Endothelial cell of umbilical vein (primary cell): Measurements from ENCODE around the gene RAP1GAP2. TPM values are rescaled to one million over a fixed set of nuclear protein-coding genes. Genes with fewer than 3 reads are reported as not detected.

Experiments
- BruUV-seq: library from RNA; stranded (reverse); fragments of 400-500 nt; replicated peaks from 2 replicates; lab custom pipeline; 2021; lab: Mats Ljungman, UMichigan
- CTCF ChIA-PET: fragments of 300-600, 350-600 bp; sonication (Branson Sonifier 250); formaldehyde crosslinking; loops from one replicate; lab custom pipeline; 2021; ENCODE audit warnings: antibody characterized with exemption, inconsistent platforms; lab: Charles Lee
- POLR2A ChIA-PET: fragments of 300-600, 350-600 bp; sonication (Branson Sonifier 250); formaldehyde crosslinking; loops from one replicate; lab custom pipeline; 2021; ENCODE audit warnings: antibody characterized with exemption, inconsistent platforms; lab: Charles Lee
- DNase-seq: peaks from one replicate; pipeline ENCODE4 v3.0.0-alpha.2; 2011; ENCODE audit warnings: low read depth, low spot score
- FAIRE-seq: peaks from 2 replicates; lab custom pipeline; 2011; peaks lifted over from hg19 to GRCh38; lab: Jason Lieb, UNC
- H2AFZ ChIP-seq: 2 replicates; pipeline ENCODE4 v1.6.0; 2012; ENCODE audit warnings: low read depth, low read length, control low read depth, inconsistent platforms
- H3K27ac ChIP-seq: 2 replicates; pipeline ENCODE4 v1.5.1; 2011; ENCODE audit warnings: low read depth, mild to moderate bottlenecking, control low read depth, low read length, moderate library complexity; ENCODE audit not compliant: insufficient read depth
- H3K27me3 ChIP-seq, 2 experiments: 2 replicates each; pipeline versions ENCODE4 v1.6.0 to v1.6.1; 2011; ENCODE audit warnings: low read length in 2 of 2, mixed read lengths in 1 of 2; ENCODE audit not compliant: control insufficient read depth in 2 of 2, insufficient read depth in 2 of 2
- H3K36me3 ChIP-seq, 2 experiments: 2 replicates in 1 of 2; 3 replicates in 1 of 2; pipeline ENCODE4 v1.5.1; 2011; ENCODE audit warnings: low read length in 2 of 2, mild to moderate bottlenecking in 1 of 2, moderate library complexity in 1 of 2; ENCODE audit not compliant: control insufficient read depth in 2 of 2, insufficient read depth in 2 of 2; ENCODE audit errors: extremely low read depth in 1 of 2
- H3K4me1 ChIP-seq: 3 replicates; pipeline ENCODE4 v1.5.1; 2011; ENCODE audit warnings: mild to moderate bottlenecking, low read length; ENCODE audit not compliant: control insufficient read depth, insufficient read depth; ENCODE audit errors: extremely low read depth
- H3K4me2 ChIP-seq: 2 replicates; pipeline ENCODE4 v1.6.1; 2011; ENCODE audit warnings: low read length, control low read depth, mixed read lengths; ENCODE audit not compliant: insufficient read depth
- H3K4me3 ChIP-seq, 3 experiments: fragments of 200-600 bp in 1 of 3; sonication (generic), shearing (Covaris generic) in 1 of 3; replicated peaks in 1 of 3; 2 replicates each; pipeline ENCODE4 v1.5.1; 2011 to 2016; ENCODE audit warnings: control low read depth in 3 of 3, low read length in 3 of 3, mild to moderate bottlenecking in 2 of 3, inconsistent platforms in 1 of 3, low read depth in 1 of 3, moderate library complexity in 1 of 3; ENCODE audit not compliant: insufficient read depth in 1 of 3
- H3K79me2 ChIP-seq: 2 replicates; pipeline ENCODE4 v1.6.0; 2012; ENCODE audit warnings: low read length, inconsistent platforms; ENCODE audit not compliant: control insufficient read depth, insufficient read depth
- H3K9ac ChIP-seq: replicated peaks from 2 replicates; pipeline ENCODE3; 2011; ENCODE audit warnings: low read length, control low read depth; ENCODE audit not compliant: insufficient read depth; ENCODE audit errors: extremely low read depth
- H3K9me1 ChIP-seq: replicated peaks from 3 replicates; pipeline ENCODE4 v1.6.0; 2011; ENCODE audit warnings: mild to moderate bottlenecking, low read length; ENCODE audit not compliant: control insufficient read depth, insufficient read depth; ENCODE audit errors: extremely low read depth
- H3K9me3 ChIP-seq: replicated peaks from 2 replicates; pipeline ENCODE4 v1.5.1; 2012; ENCODE audit warnings: low read length, inconsistent platforms; ENCODE audit not compliant: control insufficient read depth, insufficient read depth
- H4K20me1 ChIP-seq: replicated peaks from 2 replicates; pipeline ENCODE3; 2011; ENCODE audit warnings: mild to moderate bottlenecking, low read length; ENCODE audit not compliant: control insufficient read depth, insufficient read depth; ENCODE audit errors: extremely low read depth
- EZH2 ChIP-seq: IDR thresholded peaks from 2 replicates; pipeline ENCODE4 v1.6.1; 2012; ENCODE audit warnings: borderline replicate concordance, low read depth, mild to moderate bottlenecking, moderate library complexity, low read length, inconsistent platforms; ENCODE audit not compliant: severe bottlenecking
- FOS ChIP-seq: IDR thresholded peaks from 2 replicates; pipeline ENCODE4 v1.6.1; 2011; ENCODE audit warnings: mild to moderate bottlenecking, low read length, moderate library complexity, borderline replicate concordance; ENCODE audit not compliant: insufficient read depth
- GATA2 ChIP-seq: IDR thresholded peaks from 2 replicates; pipeline ENCODE4 v1.7.0; 2011; ENCODE audit warnings: low read depth, mild to moderate bottlenecking, moderate library complexity, mixed read lengths, low read length; ENCODE audit not compliant: insufficient read length, insufficient read depth
- JUN ChIP-seq: IDR thresholded peaks from 2 replicates; pipeline ENCODE4 v1.6.1; 2011; ENCODE audit warnings: borderline replicate concordance, low read depth; ENCODE audit not compliant: insufficient read length, insufficient read depth
- MAX ChIP-seq: IDR thresholded peaks from 2 replicates; pipeline ENCODE4 v1.6.1; 2011; ENCODE audit not compliant: insufficient read depth, insufficient read length
- MYC ChIP-seq: IDR thresholded peaks from one replicate; pipeline ENCODE4 v1.6.1; 2011; ENCODE audit warnings: mild to moderate bottlenecking, low read depth, low read length
- POLR2A ChIP-seq: IDR thresholded peaks from 2 replicates; pipeline ENCODE4 v1.6.1; 2012; ENCODE audit warnings: low read depth, mild to moderate bottlenecking, control low read depth, low read length
- POLR2AphosphoS5 ChIP-seq: IDR thresholded peaks from 2 replicates; pipeline ENCODE4 v1.6.1; 2012; ENCODE audit warnings: low read depth, mild to moderate bottlenecking, control low read depth, low read length, moderate library complexity; ENCODE audit not compliant: insufficient read depth
- dilution Hi-C: fragments of 300-500 bp; cut with MboI; formaldehyde crosslinking; loops from one replicate; pipeline ENCODE4 v1.15.0; 2019; ENCODE audit warnings: low sequenced_read_pairs; ENCODE audit not compliant: extremely low pct_ligation_motif_present
- intact Hi-C: fragments of 100-400 bp; cut with micrococcal nuclease; formaldehyde crosslinking; loops from one replicate; pipeline ENCODE4 v1.10.0; 2022
- polyA plus RNA-seq, 4 experiments: library from polyadenylated mRNA; depleted of rRNA in 3 of 4; stranded (reverse) in 3 of 4; unstranded in 1 of 4; fragments of >200 nt; gene quantifications; 2 replicates each; pipeline versions ENCODE4 v1.2.1 to v1.2.3, GENCODE V29; 2011 to 2012; ENCODE audit warnings: missing spikeins in 1 of 4
- total RNA-seq: library from RNA; stranded (reverse); gene quantifications from 2 replicates; pipeline ENCODE4 v1.2.3, GENCODE V29; 2021
- TF ChIP-seq, protein P1 (sequence below), 2 donors: IDR thresholded peaks; 1 replicate in 1 of 2; 2 replicates in 1 of 2; pipeline ENCODE4 v1.5.1; 2011; ENCODE audit warnings: low read length in 2 of 2, mild to moderate bottlenecking in 2 of 2, moderate library complexity in 2 of 2, control low read depth in 1 of 2, inconsistent platforms in 1 of 2, low read depth in 1 of 2; ENCODE audit not compliant: insufficient read depth in 1 of 2; ENCODE audit errors: extremely low read depth in 1 of 2

Gene RAP1GAP2
- total and polyA plus RNA-seq, 2 donors (not counting 3 experiments of a cell fraction or from before 2014, with no cell fraction given) = 1.4 to 3.6 TPM

GRCh38 chr17:3005696-3006095, 209.5 kb downstream of the RAP1GAP2 start:
- Histone ChIP-seq H3K36me3 (no peaks in the 10 kb centered on the region), H3K4me3 (no peak overlapping the region), H3K9me1 (no peaks in the 10 kb centered on the region), H2AFZ (no peak overlapping the region), H3K9me3 (no peaks in the 10 kb centered on the region), H3K9ac (no peak overlapping the region), H3K4me1 (peaks cover 17% of the 10 kb centered on the region), H3K27me3 (no peaks in the 10 kb centered on the region), H4K20me1 (no peaks in the 10 kb centered on the region), H3K4me2 (no peak overlapping the region), H3K79me2 (no peaks in the 10 kb centered on the region), H3K27ac (no peak overlapping the region)
- intact Hi-C loops = loop anchor here (2.0 kb wide), 1 partner anchor 157 kb away; no protein-coding TSS in a partner anchor
- DNase-seq (no peak), FAIRE-seq (no peak)
- ChIA-PET CTCF (interaction anchor here (1.2 to 5.1 kb wide), 2 partner anchors 10 to 157 kb away, joined by 4 to 26 read pairs; no protein-coding TSS in a partner anchor), POLR2A (no interaction called here)
- dilution Hi-C loops = no loop called here
- no peak for TF ChIP-seq FOS
- TF ChIP-seq POLR2A = no peak
- TF ChIP-seq GATA2 = no peak
- no peak for TF ChIP-seq JUN
- no peak for TF ChIP-seq MAX
- no peak for TF ChIP-seq EZH2
- BruUV-seq = no TSS peak

- H3K79me2 ChIP-seq = no peaks in the 10 kb centered on the region
- CTCF ChIA-PET = interaction anchor here (5.1 kb wide), 1 partner anchor 158 kb away, joined by 26 read pairs; no protein-coding TSS in a partner anchor
- H3K4me3 ChIP-seq = no peak overlapping the region
- no peaks in the 10 kb centered on the region for H4K20me1 ChIP-seq
- no peaks in the 10 kb centered on the region for H3K9me1 ChIP-seq
- dilution Hi-C loops (no loop called here), intact Hi-C loops (no loop called here)
- no peak overlapping the region for H3K4me2 ChIP-seq
- no peaks in the 10 kb centered on the region for H3K27me3 ChIP-seq
- FAIRE-seq = no peak
- TF ChIP-seq FOS (no peak), JUN (no peak), POLR2AphosphoS5 (no peak), MYC (no peak), MAX (no peak), EZH2 (no peak), GATA2 (no peak), POLR2A (no peak)
- TF ChIP-seq, protein P1, sequence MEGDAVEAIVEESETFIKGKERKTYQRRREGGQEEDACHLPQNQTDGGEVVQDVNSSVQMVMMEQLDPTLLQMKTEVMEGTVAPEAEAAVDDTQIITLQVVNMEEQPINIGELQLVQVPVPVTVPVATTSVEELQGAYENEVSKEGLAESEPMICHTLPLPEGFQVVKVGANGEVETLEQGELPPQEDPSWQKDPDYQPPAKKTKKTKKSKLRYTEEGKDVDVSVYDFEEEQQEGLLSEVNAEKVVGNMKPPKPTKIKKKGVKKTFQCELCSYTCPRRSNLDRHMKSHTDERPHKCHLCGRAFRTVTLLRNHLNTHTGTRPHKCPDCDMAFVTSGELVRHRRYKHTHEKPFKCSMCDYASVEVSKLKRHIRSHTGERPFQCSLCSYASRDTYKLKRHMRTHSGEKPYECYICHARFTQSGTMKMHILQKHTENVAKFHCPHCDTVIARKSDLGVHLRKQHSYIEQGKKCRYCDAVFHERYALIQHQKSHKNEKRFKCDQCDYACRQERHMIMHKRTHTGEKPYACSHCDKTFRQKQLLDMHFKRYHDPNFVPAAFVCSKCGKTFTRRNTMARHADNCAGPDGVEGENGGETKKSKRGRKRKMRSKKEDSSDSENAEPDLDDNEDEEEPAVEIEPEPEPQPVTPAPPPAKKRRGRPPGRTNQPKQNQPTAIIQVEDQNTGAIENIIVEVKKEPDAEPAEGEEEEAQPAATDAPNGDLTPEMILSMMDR (IDR thresholded peaks at IDR 0.05; ENCODE audit: extremely low read depth in 1 of 2, insufficient read depth in 1 of 2, low read depth in 1 of 2, low read length in 2 of 2) = no peak
- DNase-seq = no peak
- H3K9me3 ChIP-seq = no peaks in the 10 kb centered on the region
- POLR2A ChIA-PET = no interaction called here
- no peak overlapping the region for H3K27ac ChIP-seq
- H3K9ac ChIP-seq = no peak overlapping the region
- H3K36me3 ChIP-seq = no peaks in the 10 kb centered on the region
- no peak overlapping the region for H2AFZ ChIP-seq
- H3K4me1 ChIP-seq = peaks cover 17% of the 10 kb centered on the region
- no TSS peak for BruUV-seq
Observed at GRCh38 chr17:3006801-3007200, 210.6 kb downstream of the RAP1GAP2 start.
